ENCODE results near the gene CPED1. TPM values are rescaled to one million over a fixed set of nuclear protein-coding genes. Genes with fewer than 3 reads are reported as not detected.
"Not testable (repeated sequence)": the region's sequence is repeated elsewhere in the genome, so short reads cannot be mapped to it uniquely, and the experiment has no call there.

Gene CPED1
- total RNA-seq, 4 donors from 2014 or later = 1.3 to 5.6 (median 3.6) TPM

- H3K4me1 ChIP-seq = no peaks in the 10 kb centered on the region
- WGBS = 93% methylated on average over 3 of the region's 3 CpGs
- no peak overlapping the region for H3K4me3 ChIP-seq
- H3K9me3 ChIP-seq = no peaks in the 10 kb centered on the region
- H3K27ac ChIP-seq = no peak overlapping the region
- H3K36me3 ChIP-seq = no peaks in the 10 kb centered on the region
- no peak for DNase-seq (ENCODE audit: low spot score in 2 of 2)
- TF ChIP-seq EP300 (IDR thresholded peaks at IDR 0.05) (no peak), POLR2AphosphoS5 (IDR thresholded peaks at IDR 0.05) (no peak), CTCF (IDR thresholded peaks at IDR 0.05) (no peak), POLR2A (IDR thresholded peaks at IDR 0.05) (no peak)
- no peaks in the 10 kb centered on the region for H3K27me3 ChIP-seq
Measured at GRCh38 chr7:121073463-121074099, 85.1 kb downstream of the CPED1 start.

GRCh38 chr7:121075424-121075841 is 86.9 kb downstream of the CPED1 start:
- H3K36me3 ChIP-seq; H3K27ac ChIP-seq; DNase-seq (ENCODE audit: low spot score in 2 of 2); H3K27me3 ChIP-seq; H3K9me3 ChIP-seq; H3K4me1 ChIP-seq; H3K4me3 ChIP-seq: not testable (repeated sequence)
- 81% methylated on average over 5 of the region's 5 CpGs for WGBS

GRCh38 chr7:121075952-121076349 is 87.4 kb downstream of the CPED1 start:
- Histone ChIP-seq H3K27me3 (no peaks in the 10 kb centered on the region), H3K4me1 (no peaks in the 10 kb centered on the region), H3K9me3 (no peaks in the 10 kb centered on the region), H3K27ac (no peak overlapping the region), H3K36me3 (no peaks in the 10 kb centered on the region), H3K4me3 (no peak overlapping the region)
- TF ChIP-seq POLR2A (IDR thresholded peaks at IDR 0.05) = no peak
- TF ChIP-seq CTCF (IDR thresholded peaks at IDR 0.05) = no peak
- no peak for TF ChIP-seq EP300 (IDR thresholded peaks at IDR 0.05)
- no peak for TF ChIP-seq POLR2AphosphoS5 (IDR thresholded peaks at IDR 0.05)
- 87% methylated on average over 3 of the region's 3 CpGs for WGBS
- no peak for DNase-seq (ENCODE audit: low spot score in 2 of 2)

GRCh38 chr7:121076350-121077164 is 88.0 kb downstream of the CPED1 start:
- H3K36me3 ChIP-seq = no peaks in the 10 kb centered on the region
- no peaks in the 10 kb centered on the region for H3K4me1 ChIP-seq
- H3K4me3 ChIP-seq = no peak overlapping the region
- DNase-seq (ENCODE audit: low spot score in 2 of 2) = no peak
- TF ChIP-seq CTCF (IDR thresholded peaks at IDR 0.05) = no peak
- TF ChIP-seq EP300 (IDR thresholded peaks at IDR 0.05) = no peak
- no peak for TF ChIP-seq POLR2A (IDR thresholded peaks at IDR 0.05)
- TF ChIP-seq POLR2AphosphoS5 (IDR thresholded peaks at IDR 0.05) = no peak
- WGBS = 82% methylated on average over 3 of the region's 3 CpGs
- no peaks in the 10 kb centered on the region for H3K27me3 ChIP-seq
- no peaks in the 10 kb centered on the region for H3K9me3 ChIP-seq
- H3K27ac ChIP-seq = no peak overlapping the region

- no peak for TF ChIP-seq POLR2AphosphoS5 (IDR thresholded peaks at IDR 0.05)
- TF ChIP-seq CTCF (IDR thresholded peaks at IDR 0.05) = no peak
- no peak for TF ChIP-seq POLR2A (IDR thresholded peaks at IDR 0.05)
- TF ChIP-seq EP300 (IDR thresholded peaks at IDR 0.05) = no peak
- Histone ChIP-seq H3K36me3 (no peaks in the 10 kb centered on the region), H3K4me3 (no peak overlapping the region), H3K9me3 (no peaks in the 10 kb centered on the region), H3K27ac (no peak overlapping the region), H3K27me3 (no peaks in the 10 kb centered on the region), H3K4me1 (no peaks in the 10 kb centered on the region)
- no peak for DNase-seq (ENCODE audit: low spot score in 2 of 2)
Measured at GRCh38 chr7:121077165-121077630, 88.7 kb downstream of the CPED1 start.

Measured in suprapubic skin (tissue), 4 donors.